GM18873 (cell line): ENCODE data around the gene FNIP2.
"Not testable (repeated sequence)": the region's sequence is repeated elsewhere in the genome, so short reads cannot be mapped to it uniquely, and the experiment has no call there.

Experiments
- ATAC-seq: cut with Tn5 transposase; IDR thresholded peaks from one replicate; pipeline ENCODE4 v1.9.1; 2021; ENCODE audit warnings: mild to moderate bottlenecking, moderate library complexity, moderate number of reproducible peaks; ENCODE audit not compliant: unreplicated experiment, low FRiP score

The FNIP2 gene

GRCh38 chr4:158811704-158812103 lies 42.9 kb downstream of the FNIP2 start:
- no peak for ATAC-seq

- no peak for ATAC-seq
Measured at GRCh38 chr4:158812133-158812532, 43.3 kb downstream of the FNIP2 start.

DNA sequence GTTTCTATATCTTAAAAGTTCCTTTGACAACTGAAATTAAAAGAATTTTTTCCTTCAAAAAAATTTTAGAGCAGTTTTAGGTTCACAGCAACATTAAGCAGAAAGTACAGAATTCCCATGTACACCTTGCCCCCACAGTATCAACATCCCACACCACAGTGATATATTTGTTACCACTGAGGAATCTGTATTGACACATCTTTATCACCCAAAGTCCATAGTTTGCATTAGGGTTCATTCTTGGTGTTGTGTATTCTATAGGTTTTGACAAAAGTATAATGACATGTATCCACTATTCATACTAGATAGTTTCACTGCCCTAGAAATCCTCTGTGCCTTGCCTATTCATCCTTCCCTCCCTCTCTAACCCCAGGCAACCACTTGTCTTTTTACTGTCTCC lies 43.7 kb downstream of the FNIP2 start:
- ATAC-seq: no peak

DNA sequence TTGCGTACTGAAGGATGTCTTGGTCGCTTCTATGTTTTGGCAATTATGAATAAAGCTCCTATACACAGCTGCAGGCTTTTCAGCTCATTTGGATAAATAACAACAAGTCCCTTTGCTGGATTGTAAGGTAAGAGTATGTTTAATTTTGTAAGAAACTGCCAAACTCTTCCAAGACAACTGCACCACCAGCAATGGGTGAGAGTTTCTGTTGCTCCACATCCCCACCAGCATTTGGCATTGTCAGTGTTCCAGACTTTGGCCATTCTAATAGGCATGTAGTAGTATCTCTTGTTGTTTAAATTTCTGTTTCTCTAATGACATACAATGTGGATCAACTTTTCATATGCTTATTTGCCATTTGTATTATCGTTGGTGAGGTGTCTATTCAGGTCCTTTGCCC lies 44.3 kb downstream of the FNIP2 start:
- no peak for ATAC-seq

DNA sequence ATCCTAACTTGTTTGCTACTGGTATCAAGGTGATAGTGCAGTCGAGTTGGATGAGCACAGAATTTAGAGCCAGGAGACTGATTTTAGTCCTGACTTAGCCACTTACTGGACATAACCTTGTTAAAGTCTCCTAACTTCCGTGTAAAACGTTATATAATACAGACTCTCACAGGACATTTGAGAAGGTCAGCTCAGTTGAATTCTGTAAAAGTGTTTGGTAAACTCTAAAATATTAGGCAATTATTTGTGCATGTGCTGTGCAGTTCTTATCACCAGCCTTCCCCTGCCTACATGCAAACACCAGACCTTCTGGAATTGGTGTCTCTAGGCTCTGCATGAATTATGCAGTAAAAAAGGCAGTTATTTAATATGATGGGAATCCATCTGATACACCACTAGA lies 45.4 kb downstream of the FNIP2 start:
- no peak for ATAC-seq

DNA sequence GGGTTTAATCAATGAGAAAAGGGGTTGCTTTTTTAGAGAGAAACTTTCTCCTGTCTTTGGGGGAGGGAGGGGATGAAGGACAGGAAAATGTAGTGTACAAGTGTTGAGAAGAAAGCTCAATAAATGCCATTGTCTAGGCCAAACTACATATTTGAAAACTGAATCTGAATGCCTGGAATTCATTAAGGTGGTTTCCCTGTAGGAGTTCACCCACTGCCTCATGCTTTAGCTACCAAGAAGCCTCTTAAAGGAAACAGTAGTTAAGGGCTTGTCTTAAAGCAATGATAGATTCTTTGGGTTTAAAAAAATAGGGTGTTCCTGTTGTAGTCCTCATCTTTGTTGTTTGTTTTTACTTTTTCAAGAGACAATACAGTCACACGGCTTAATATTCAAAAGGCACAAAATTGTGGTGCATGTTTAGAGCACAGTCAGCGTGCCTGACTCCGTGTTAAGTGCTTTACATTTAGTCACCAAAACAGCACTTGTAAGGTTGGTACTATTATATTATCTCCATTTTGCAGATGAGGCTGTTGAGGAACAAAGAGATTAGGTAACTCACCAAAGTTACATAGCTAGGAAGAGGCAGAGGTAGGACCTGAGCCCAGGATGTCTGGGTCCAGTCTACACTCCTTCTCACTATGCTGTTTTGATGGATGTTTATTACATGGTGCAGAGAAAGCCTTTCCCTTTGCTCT lies 46.0 kb downstream of the FNIP2 start:
- ATAC-seq: no peak

- no peak for ATAC-seq
Measured at GRCh38 chr4:158816955-158817354, 48.1 kb downstream of the FNIP2 start.

DNA sequence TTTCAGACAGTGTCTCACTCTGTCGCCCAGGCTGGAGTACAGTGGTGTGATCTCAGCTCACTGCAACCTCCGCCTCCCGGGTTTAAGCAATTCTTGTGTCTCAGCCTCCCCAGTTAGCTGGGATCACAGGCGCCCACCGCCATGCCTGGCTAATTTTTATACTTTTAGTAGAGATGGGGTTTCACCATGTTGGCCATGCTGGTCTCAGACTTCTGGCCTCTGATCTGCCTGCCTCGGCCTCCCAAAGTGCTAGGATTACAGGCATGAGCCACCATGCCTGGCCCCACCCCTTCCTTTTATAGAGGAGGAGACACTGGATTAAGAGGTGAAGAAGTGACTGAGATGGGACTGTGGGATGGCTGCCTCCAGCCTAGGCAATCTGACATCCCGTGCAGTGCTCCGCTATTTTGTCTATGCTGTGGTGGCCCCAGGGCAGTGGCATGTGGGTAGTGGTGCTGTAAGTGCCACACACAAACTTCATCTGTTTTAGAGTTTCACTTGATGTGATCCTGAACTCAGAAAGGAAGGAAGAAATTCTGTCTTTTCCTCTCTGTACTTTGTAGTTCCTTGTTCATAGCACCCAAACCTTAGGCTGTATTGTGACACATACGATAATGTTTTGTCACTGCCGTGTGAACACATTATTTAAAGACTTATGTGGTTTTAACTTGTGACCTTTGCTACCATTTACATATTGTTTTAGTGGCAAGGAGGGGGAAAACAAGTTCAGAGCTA lies 48.9 kb downstream of the FNIP2 start:
- ATAC-seq: peak; percentile 59

DNA sequence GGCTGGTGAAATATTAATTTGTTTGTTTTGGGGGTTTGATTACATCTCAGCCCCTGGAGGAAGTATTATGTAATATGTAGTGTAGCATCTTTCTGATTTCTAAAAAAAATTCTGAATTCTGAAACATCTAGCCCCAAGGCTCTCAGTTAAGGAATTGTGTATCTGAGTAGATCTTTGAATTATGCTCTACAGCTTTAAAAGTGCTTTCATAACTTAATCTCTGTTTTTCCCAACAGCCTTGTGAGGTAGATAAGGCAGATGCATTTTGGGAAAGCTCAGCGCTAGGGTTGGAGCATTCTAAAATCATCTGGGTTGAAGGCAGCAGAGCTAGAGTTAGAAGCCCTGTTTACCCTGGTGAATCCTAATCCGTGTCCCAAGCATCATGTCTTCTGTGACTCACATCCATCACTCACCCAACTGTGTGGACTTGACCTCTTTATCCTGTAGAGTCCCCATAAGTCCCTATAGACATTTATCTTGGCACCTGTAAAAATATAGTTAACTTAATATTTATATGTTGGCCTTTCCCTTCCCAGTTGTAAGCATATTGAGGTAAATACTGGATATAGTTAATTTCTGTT lies 49.8 kb downstream of the FNIP2 start:
- no peak for ATAC-seq

DNA sequence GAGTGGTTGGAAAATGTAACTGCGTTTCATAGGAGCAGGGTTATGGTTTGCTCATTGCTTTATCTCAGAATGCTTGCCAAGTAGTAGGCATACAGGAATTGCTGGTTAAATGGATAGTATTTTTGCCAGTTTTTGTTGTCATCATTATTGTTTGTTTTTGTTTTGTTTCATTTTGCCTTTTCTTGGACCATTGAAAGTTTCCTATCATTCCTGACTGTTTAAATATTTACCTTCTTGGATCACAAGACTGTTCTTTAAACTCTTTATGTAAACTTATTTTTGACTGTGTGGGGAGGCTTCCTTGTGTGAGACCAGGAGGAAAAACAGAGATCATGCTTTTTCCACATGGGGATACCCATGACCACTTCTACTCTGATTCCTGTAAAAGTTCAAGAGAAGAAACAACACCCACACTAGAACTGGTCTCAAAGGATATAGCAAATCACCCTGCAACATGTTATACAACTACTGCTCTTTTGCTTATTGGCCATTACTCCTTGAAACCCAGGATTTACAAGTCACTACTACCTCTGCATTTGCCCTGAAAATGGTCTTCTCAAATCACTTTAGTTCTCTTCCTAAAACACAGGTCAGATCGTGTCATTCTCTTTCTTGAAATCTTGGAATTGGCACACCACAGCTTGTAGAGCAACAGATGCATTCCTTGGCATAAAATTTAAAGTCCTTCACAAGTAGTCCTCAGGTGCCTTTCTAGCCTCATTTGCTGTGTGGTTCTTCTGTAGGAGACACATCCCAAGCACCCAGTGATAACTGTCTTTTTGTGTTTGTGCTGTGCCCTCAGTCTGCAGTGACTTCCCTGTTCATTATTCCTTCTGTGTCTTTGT lies 51.3 kb downstream of the FNIP2 start:
- ATAC-seq: no peak

DNA sequence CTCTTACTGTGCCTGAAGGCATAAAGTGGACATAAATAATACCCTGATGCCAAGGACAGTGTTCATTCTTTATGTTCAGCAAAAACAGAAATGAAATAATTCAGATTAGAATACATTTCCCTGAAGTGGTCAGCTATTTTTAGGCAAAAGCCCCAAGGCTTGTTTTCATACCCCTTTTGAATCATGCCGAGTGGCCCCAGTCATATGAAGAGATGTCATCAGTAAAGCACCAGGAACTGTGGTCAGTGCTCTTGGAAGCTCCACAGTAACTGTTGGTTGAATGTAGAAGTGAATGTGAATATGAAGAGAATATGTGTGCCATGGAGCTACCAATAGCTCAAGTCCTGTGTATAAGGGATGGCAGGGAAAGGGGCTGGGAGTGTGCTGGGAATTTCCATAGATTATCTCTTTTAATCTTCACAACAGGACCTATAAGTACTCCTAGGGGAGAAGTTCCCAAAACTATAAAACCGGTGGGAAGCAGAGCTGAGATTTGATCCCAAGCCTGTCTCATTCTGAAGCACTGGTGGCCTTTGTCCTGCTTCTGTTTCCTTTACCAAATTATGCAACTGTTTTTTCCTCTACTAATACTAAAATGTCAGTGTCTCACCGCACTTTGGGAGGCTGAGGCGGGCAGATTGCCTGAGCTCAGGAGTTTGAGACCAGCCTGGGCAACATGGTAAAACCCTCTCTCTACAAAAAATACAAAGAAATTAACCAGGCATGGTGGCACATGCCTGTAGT lies 52.6 kb downstream of the FNIP2 start:
- peak; percentile 43 for ATAC-seq

GRCh38 chr4:158822348-158822747 lies 53.5 kb downstream of the FNIP2 start:
- ATAC-seq: no peak

DNA sequence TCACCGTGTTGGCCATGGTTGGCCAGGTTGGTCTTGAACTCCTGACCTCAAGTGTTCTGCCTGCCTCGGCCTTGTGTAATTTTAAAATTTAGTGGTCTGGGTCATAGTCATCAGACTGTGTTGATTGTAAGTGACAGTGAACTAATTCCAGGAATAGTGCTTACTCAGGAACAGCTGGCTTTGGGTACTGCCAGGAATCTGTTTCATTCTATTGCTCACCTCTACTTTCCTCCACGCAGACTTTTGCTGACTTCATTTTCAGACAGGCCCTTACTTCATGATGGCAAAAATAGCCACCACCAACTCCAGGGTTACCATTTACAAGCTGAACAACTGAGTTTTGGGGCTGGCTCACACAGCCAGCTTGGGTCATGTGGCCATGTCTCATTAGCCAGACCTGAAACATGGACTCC lies 54.6 kb downstream of the FNIP2 start:
- ATAC-seq: peak; percentile 43

DNA sequence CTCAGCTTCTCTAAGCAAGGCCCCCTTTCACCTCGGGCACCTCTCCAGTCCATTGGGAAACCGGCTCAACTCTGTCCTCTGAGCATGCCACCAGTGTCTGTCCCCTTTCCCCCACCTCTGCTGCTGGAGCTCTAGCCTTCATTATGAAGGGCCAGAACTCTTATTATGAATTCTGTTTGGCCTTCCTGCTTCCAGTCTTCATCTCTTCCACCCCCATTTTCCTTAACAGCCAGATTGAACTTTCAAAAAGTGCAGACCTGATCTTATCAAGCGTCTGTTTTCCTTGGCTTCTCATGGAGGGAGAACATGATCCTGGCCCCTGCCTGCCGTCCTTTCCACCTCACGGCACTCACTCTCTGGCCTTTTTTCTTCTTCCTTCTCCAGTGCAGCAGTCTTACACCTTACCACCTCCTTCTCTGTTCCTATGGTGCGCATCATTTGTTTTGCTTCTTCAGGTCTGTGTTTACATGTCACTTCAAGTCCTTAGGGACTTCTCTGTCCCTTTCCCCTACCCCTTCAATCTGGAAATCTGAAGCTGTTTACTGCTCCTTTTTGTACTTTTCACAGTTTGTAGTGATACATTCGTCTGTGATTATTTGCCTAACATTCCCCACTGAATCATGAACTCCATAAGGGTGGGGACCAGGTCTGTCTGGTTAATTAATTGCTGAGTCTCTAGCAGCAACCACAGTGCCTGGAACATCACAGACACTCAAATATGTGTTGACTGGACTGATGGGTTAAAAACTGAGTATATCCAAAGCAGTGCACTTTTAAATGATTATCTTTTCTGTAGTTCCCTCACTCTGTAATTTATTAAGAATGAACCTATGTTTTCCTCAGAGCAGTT lies 55.8 kb downstream of the FNIP2 start:
- no peak for ATAC-seq

DNA sequence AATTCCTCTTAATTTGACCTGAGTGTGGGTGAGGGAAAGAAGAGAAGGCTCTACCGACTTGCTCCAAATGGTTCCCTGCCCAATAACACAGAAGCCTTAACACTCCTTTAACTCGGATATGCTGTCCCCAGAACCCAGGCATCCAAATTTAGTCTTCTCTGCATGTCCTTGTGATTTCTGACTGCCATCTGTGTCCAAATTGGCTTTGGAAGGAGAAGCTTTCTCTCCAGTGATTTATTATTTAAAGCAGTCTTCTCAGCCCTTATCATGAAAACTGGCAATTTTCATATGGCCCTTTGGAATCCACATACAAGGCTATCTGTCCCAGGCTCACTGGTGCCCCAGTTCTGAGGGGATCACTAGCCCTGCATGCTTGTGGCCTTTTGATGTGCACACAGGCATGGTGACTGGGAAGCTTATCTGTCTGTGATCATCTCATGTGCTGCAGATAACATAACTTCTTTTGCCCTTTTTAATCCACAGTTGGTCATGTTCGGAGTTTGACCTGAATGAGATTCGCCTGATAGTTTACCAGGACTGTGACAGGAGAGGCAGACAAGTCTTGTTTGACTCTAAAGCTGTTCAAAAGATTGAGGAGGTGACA lies 56.7 kb downstream of the FNIP2 start:
- ATAC-seq: no peak

DNA sequence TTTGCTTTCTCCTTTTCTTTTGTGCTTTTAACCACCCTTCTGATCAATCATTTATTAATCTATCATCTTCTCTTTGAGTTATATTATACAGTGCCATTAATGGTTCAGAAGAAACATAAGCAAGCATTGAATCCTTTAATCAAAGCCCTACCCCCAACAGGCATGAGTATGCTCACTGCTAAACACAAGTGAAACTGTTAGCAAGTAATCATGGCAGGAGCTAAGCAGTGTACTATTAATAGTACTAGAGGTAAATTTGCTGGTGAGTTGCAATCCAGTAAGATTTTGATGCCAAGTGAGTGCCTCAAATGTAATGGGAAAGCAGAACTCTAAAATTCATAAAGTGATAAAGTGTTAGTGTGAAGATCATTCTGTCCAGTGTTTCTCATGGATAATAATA lies 57.2 kb downstream of the FNIP2 start:
- ATAC-seq: peak; percentile 51

GRCh38 chr4:158826882-158827281 lies 58.1 kb downstream of the FNIP2 start:
- no peak for ATAC-seq

DNA sequence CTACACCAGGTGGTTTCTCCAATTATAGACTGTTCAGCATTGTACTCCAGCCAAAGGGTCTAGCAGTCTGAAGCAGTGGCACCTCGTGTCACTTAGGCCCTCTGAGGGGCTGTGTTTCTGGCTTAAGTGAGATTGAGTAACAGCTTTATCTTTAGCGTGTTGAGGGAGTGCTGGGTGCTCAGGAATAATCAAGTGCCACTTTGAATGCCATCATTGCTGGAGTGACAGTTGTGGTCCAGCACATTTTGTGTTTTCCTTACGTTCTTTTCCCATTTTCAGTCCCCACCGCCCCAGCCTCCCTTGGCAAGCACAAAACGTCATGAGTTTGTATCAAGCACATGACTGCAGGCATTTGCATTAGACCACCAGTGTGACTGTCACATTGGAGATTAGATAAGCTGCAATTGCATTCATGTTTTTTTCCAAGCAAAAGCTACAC lies 58.7 kb downstream of the FNIP2 start:
- ATAC-seq: no peak

DNA sequence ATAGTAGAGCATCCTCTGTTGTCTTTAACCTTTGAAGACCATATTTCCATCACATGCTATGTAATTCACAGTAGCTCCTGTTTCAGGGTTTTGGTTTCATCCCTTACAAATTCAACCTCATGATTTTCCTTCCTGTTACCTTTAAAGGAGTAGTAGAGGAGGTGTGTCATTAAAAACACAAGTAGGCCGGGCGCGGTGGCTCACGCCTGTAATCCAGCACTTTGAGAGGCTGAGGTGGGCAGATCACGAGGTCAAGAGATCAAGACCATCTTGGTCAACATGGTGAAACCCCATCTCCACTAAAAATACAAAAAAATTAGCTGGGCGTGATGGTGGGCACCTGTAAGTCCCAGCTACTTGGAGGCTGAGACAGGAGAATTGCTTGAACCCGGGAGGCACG lies 59.3 kb downstream of the FNIP2 start:
- ATAC-seq: not testable (repeated sequence)
